Stomach (tissue), 9 donors: ENCODE measurements around the gene SYT8. TPM values are rescaled to one million over a fixed set of nuclear protein-coding genes. Genes with fewer than 3 reads are reported as not detected.

Source experiments
- DNase-seq, 2 donors: peaks; one replicate each; pipeline versions ENCODE4 v3.0.0 to v3.0.0-alpha.2; 2013 to 2019
- H3K27ac ChIP-seq, 5 donors: fragments of 200-600 bp in 4 of 5; sonication (generic) in 4 of 5; one replicate each; pipeline ENCODE4 v1.5.1; 2013 to 2019; ENCODE audit warnings: mild to moderate bottlenecking in 1 of 5, moderate library complexity in 1 of 5
- H3K27me3 ChIP-seq, 3 donors: fragments of 200-600 bp; sonication (generic); one replicate each; pipeline ENCODE4 v1.5.1; 2017 to 2019; ENCODE audit warnings: mixed run types in 1 of 3
- H3K36me3 ChIP-seq, 4 donors: fragments of 200-600 bp; sonication (generic); 1 replicate in 3 of 4; 2 replicates in 1 of 4; pipeline ENCODE4 v1.5.1; 2016 to 2019
- H3K4me1 ChIP-seq, 4 donors: fragments of 200-600 bp; sonication (generic); one replicate each; pipeline ENCODE4 v1.5.1; 2016 to 2019
- H3K4me3 ChIP-seq, 4 donors: fragments of 200-600 bp; sonication (generic) in 3 of 4; one replicate each; pipeline ENCODE4 v1.5.1; 2016 to 2019; ENCODE audit warnings: mild to moderate bottlenecking in 1 of 4
- H3K9me3 ChIP-seq, 4 donors: fragments of 200-600 bp; sonication (generic); one replicate each; pipeline ENCODE4 v1.5.1; 2016 to 2019
- CTCF ChIP-seq, 7 experiments: fragments of 450-650 bp in 4 of 7; fragments of 200-600 bp in 3 of 7; sonication (generic) in 3 of 7; IDR thresholded peaks; one replicate each; pipeline ENCODE4 v1.5.1; 2016 to 2019; ENCODE audit warnings: antibody characterized with exemption in 7 of 7, control low read depth in 2 of 7, mild to moderate bottlenecking in 1 of 7
- EP300 ChIP-seq: sonication (generic); formaldehyde crosslinking; IDR thresholded peaks from one replicate; pipeline ENCODE4 v1.6.1; 2017; ENCODE audit warnings: antibody characterized with exemption
- POLR2A ChIP-seq, 4 donors: fragments of 450-650 bp; IDR thresholded peaks; one replicate each; pipeline ENCODE4 v1.6.1; 2016; ENCODE audit warnings: antibody characterized with exemption in 4 of 4, control low read depth in 2 of 4, mild to moderate bottlenecking in 1 of 4, moderate library complexity in 1 of 4
- POLR2AphosphoS5 ChIP-seq, 3 donors: sonication (generic); formaldehyde crosslinking; IDR thresholded peaks; one replicate each; pipeline ENCODE4 v1.6.1; 2016; ENCODE audit warnings: antibody characterized with exemption in 3 of 3
- WGBS, 5 donors: extraction: QIAGEN DNeasy Blood & Tissue Kit in 3 of 5; methylation state at CpG; one replicate each; pipeline versions ENCODE4 v1.1.5 to v1.1.7; 2013 to 2018; 5-methylcytosine and 5-hydroxymethylcytosine counted together
- intact Hi-C: fragments of 100-400 bp; cut with DNase I; formaldehyde crosslinking; loops from one replicate; pipeline ENCODE4 v1.15.1; 2023; ENCODE audit warnings: low total_unique reads
- polyA plus RNA-seq, 3 donors: library from polyadenylated mRNA; stranded (reverse); fragments of 200-250 nt; gene quantifications; one replicate each; pipeline ENCODE4 v1.2.3, GENCODE V29; 2013
- total RNA-seq, 5 donors: library from RNA; depleted of rRNA; stranded (reverse); fragments of >200 nt; gene quantifications; one replicate each; pipeline versions ENCODE4 v1.1.0 to v1.2.3, GENCODE V29; 2014 to 2016
- donor health status: healthy with polysubstance abuse.
- donor health status: Bipolar disorder and iron deficiency.
- donor health status: healthy.

The SYT8 gene
- total and polyA plus RNA-seq, 8 donors: 0.72 to 77.3 (median 2.7) TPM

DNA sequence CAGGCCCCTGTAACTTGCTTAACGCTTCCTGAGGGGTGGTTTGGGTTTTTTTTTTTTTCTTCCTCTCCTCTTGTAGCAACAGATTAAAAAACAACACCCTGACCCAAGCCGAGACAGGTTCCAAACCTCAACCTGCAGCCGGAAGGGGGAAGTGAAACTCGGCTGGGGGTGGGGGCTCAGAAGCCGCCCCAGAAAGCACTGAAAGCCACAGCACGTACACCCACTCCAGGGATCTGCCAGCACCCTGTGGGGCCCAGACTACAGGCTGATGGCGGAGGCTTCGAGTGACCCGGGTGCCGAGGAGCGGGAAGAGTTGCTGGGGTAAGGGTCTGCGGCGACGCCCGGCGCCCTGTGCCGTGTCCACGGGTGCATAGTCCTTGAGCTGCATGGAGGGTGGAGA lies 18.1 kb downstream of the SYT8 start, which contains the start of gene LSP1:
Gene LSP1 (plus strand): TSS at position 208 of the 400 bp plus-strand sequence. CDS start 61 bp downstream, at position 269.
- H3K36me3 ChIP-seq: no peaks in the 10 kb centered on the region
- H3K27me3 ChIP-seq: no peaks in the 10 kb centered on the region
- no peaks in the 10 kb centered on the region for H3K9me3 ChIP-seq
- peaks cover 0 to 66% (median 7%) of the 10 kb centered on the region in 4 donors for H3K4me1 ChIP-seq
- WGBS, 5 donors: 63 to 82% (median 72%) methylated on average over 18 of the region's 18 CpGs
- TF ChIP-seq POLR2AphosphoS5 (IDR thresholded peaks at IDR 0.05) (no peak), POLR2A (IDR thresholded peaks at IDR 0.05) (no peak), EP300 (no peak), CTCF (IDR thresholded peaks at IDR 0.05) (no peak)
- H3K4me3 ChIP-seq: peak within 1 kb of the TSS; percentile 25 to 45 (median 39)
- peak within 1 kb of the TSS in 4 of 5 donors; percentile 27 to 80 (median 60) for H3K27ac ChIP-seq
- peak; percentile 57 to 75 for DNase-seq
- intact Hi-C loops: no loop called here

GRCh38 chr11:1853376-1854131 lies 18.8 kb downstream of the SYT8 start:
- peak overlapping the region; percentile 25 to 45 (median 39) for H3K4me3 ChIP-seq
- H3K36me3 ChIP-seq: no peaks in the 10 kb centered on the region
- intact Hi-C loops: no loop called here
- peaks cover 0 to 66% (median 9%) of the 10 kb centered on the region in 4 donors for H3K4me1 ChIP-seq
- TF ChIP-seq POLR2A (IDR thresholded peaks at IDR 0.05): no peak
- TF ChIP-seq CTCF (IDR thresholded peaks at IDR 0.05): no peak
- TF ChIP-seq EP300: no peak
- no peak for TF ChIP-seq POLR2AphosphoS5 (IDR thresholded peaks at IDR 0.05)
- no peak for DNase-seq
- H3K27me3 ChIP-seq: no peaks in the 10 kb centered on the region
- H3K27ac ChIP-seq: peak overlapping the region in 4 of 5 donors; percentile 27 to 80 (median 60)
- WGBS, 5 donors: 74 to 79% (median 78%) methylated on average over 18 to 19 of the region's 19 CpGs
- no peaks in the 10 kb centered on the region for H3K9me3 ChIP-seq

GRCh38 chr11:1854132-1854948 lies 19.6 kb downstream of the SYT8 start:
- no peaks in the 10 kb centered on the region for H3K27me3 ChIP-seq
- WGBS, 5 donors: 70 to 82% (median 76%) methylated on average over 15 to 27 of the region's 27 CpGs
- intact Hi-C loops: no loop called here
- peak overlapping the region; percentile 25 to 45 (median 39) for H3K4me3 ChIP-seq
- no peaks in the 10 kb centered on the region for H3K36me3 ChIP-seq
- H3K27ac ChIP-seq: peak overlapping the region in 2 of 5 donors; percentile 79 to 80
- peaks cover 0 to 61% (median 9%) of the 10 kb centered on the region in 4 donors for H3K4me1 ChIP-seq
- TF ChIP-seq CTCF (IDR thresholded peaks at IDR 0.05): no peak
- no peak for TF ChIP-seq POLR2A (IDR thresholded peaks at IDR 0.05)
- no peak for TF ChIP-seq EP300
- no peak for TF ChIP-seq POLR2AphosphoS5 (IDR thresholded peaks at IDR 0.05)
- DNase-seq: no peak
- no peaks in the 10 kb centered on the region for H3K9me3 ChIP-seq
